Endothelial cell of hepatic sinusoid (primary cell): ENCODE data around the gene COL13A1.

Experiments
- in situ Hi-C: cut with HindIII; loops from 2 replicates; pipeline ENCODE4 v1.10.0; 2017; ENCODE audit warnings: low sequenced_read_pairs

COL13A1 gene

DNA sequence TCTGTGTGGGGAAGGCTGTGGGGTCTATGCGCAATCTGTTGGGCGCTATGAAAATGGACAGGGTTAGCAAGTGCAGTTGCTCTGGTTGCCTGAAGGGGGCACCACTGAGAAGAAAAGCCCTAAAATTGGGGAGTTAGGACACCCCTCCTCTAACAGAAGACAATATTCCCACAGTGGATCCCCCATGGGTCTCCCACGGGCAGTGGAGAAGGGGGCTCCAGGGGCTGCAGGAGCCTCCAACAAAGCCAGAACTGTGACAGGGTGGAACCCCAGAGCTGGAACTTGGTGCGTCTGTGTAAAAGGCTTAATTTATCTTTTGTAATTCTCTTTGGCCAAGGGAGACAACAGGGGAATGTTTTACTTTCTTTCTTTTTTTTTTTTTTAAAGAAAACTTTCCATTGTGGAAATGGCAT lies 12.5 kb upstream of the COL13A1 start:
- in situ Hi-C loops, result no loop called here

DNA sequence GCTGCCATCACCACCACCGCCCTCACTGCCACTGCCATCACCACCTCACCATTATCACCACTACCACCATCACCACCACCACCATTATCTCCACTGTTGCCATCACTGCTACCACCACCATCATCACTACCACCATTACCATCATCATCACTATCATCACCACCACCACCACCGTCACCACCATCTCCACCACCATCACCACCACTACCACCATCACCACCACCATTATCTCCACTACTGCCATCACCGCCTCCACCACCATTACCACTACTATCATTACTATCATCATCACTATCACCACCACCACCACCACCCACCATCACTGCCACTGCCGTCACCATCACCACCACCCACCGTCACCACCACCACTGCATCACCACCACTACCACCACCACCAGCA lies 9.9 kb upstream of the COL13A1 start:
- in situ Hi-C loops, result loop anchor here (5.0 kb wide), 4 partner anchors 50 to 275 kb away; no protein-coding TSS in a partner anchor

DNA sequence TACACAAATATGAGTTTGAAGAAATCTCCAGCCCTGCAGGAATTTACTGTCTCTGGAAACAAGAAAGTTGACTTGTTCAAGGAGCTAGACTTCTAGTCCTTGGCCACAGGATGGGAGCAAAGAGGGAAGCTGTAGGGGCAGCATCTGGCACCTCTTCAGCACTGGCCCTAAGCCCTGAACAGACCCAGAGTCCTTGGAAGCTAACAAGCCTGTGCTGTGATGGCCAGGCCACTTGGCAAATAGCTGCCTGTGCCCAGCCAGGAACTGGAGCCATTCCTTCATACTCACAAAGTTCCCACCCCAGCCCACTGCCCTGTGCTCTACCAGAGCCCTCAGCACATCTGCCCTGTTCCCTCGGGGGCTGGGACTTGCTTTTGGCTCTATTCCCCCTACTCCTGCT lies 9.4 kb upstream of the COL13A1 start:
- in situ Hi-C loops, result loop anchor here (5.0 kb wide), 4 partner anchors 50 to 275 kb away; no protein-coding TSS in a partner anchor

DNA sequence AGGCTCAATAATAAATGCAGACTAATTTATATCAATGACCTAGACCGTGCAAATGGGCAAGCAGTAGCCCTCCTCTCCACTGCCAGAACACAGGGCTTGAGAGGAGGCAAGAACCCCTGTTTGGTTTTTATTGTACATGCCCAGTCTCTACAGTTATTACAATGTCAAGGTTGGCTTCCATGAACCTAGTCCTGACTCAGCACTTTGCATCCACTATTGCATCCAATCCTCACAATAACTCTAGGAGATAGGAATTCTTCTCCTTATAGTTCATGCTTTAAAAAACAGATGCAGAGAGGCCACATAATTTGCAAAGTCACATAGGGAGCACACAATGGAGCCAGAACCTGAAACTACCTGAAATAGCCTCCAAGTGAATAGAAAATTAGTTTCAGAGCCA lies 7.0 kb upstream of the COL13A1 start:
- in situ Hi-C loops, result loop anchor here (5.0 kb wide), 4 partner anchors 48 to 273 kb away; no protein-coding TSS in a partner anchor

DNA sequence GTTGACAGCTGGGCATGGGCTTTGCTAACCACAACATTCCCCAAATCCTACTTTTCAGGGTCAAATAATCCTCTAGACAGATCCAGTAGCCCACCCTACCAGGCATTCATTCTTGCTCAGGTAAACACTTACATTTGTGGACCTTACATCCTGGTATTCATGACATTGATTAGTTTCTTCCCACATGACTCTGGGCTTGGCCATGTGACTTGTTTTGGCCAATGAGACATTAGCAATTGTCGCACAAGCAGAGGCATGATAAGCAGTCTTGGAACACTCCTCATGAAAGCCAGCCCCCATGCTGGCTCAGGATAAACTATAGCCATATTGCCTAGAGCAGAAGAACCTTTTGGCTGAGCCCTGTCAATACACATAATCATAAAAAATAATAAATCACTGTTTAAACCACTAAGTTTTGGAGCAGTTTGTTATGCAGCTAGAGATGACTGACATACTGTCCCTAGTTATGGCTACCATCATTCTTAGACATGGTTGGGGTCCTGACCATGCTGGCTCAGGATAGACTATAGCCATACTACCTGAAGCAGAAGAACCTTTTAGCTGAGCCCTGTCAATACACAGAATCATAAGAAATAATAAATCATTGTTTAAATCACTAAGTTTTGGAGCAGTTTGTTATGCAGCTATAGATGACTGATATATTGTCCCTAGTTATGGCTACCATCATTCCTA lies 6.3 kb upstream of the COL13A1 start:
- in situ Hi-C loops, result no loop called here

DNA sequence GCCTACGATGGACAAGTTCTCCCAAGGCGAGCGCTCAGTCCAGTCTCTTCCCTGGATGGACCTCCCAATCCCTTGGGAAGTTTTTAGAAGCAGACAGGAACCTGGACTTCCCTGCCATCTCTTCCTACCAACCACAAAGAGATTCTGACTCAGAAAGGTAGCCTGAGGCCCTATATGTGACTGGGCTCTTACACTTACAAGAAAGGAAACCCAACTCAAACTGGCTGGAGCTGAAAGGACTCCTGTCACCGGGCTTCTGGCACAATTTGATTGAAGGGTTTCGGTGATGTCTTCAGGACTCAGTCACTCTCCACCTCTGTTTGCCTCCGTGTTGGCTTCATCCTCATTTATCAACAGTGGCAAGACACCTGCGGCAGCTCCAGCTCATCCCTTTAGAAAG lies 3.7 kb upstream of the COL13A1 start:
- in situ Hi-C loops, result no loop called here

DNA sequence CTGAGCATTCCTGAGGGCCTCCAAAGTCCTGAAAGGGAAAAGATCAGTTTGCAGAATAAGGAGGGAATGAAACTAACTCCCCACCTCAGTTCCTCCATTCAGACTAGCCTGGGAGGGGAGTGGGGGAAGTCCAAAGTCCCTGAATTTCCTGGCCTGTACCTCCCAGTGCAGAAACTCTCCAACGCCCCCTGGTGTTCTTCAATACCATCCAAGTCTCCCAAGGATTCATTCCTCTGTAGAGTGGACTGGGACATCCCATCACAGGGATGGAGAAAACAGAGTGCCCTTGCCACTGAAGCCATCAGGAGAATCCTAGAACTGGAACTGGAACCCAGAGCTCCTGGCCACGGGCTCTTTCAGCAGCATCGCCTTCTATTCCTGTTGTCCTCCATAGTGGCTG lies 1.6 kb upstream of the COL13A1 start:
- in situ Hi-C loops, result no loop called here

DNA sequence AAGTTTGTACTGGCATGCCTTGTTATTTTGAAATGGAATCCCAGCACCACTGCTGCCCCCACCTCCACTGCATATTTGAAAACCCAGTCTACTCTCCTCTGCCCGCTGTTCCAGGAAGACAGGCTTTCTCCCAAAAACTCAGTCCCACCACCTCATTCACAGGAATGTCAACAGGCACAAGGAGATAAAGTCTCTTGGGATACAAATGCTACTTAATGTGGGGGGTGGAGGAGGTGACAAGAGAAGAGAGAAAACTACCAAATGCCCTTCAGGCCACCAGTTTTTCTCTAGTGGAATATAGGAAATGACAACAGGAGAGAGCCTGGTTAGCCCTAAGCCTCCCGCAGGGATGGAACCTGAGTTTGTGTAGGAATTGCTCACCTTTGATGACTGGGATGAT lies 1.0 kb upstream of the COL13A1 start:
- in situ Hi-C loops, result no loop called here

DNA sequence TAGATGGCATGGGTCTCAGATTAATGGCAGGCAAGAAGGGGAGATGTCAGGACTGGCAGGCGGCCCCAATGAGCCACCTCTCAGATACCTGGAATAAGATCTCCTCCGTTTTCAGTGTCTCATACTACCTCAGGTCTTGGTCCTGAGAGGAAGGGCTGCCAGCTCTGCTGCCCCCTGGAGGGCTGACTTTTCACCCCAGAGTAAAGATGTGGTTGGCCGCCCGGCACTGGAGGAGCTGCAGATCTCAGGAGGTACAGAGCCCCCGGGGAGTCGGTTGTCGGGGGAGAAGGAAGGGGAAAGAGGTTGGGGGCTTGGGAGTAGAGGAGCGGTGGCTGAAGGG lies 642 bp upstream of the COL13A1 start:
- in situ Hi-C loops, result no loop called here

DNA sequence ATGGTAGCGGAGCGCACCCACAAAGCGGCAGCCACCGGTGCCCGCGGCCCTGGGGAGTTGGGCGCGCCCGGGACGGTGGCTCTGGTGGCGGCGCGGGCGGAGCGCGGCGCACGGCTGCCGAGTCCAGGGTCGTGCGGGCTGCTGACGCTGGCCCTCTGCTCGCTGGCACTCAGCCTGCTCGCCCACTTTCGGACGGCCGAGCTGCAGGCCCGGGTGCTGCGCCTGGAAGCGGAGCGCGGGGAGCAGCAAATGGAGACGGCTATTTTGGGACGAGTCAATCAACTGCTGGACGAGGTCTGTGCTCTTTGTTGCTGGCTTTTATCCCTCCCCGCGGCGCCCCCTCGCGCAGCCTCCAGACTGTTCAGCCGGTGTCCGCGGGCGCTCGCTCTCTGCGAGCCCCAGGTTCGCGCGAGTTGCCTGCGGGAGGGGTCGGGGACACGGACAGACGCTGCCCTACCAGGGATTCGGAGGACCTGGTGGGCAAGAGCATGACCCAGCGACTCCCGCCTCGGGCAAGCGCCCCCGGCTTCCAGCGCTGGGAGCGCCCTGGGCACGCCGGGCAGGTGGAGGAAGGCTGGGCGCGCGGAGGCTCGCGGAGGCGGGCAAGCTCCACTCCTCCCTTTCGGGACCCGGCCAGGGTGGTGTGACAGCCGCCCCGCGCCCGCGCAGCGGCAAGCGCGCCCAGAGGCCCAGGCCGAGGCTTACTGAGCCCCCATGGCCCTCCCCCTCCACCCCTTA lies 887 bp downstream of the COL13A1 start:
- in situ Hi-C loops, result no loop called here

DNA sequence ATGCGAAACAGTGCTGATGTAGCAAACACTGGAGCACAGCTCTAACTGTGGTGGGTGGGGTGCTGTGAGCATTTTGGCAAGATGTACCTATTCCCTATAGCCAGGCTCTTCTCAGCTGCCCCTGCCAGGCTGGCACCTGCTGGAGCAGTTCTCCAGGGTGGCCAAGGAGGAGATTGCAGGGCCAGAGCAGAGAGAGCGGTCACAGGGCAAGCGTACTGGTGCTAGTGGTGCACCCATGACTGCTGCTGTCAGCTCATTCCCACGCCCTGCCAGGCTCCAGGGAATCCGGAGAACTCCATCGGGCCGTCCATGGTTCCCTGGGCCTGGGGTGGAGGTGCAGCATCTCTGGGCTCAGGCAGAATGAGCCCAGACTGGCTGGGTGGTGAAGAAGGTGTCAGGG lies 2.1 kb downstream of the COL13A1 start:
- in situ Hi-C loops, result no loop called here

DNA sequence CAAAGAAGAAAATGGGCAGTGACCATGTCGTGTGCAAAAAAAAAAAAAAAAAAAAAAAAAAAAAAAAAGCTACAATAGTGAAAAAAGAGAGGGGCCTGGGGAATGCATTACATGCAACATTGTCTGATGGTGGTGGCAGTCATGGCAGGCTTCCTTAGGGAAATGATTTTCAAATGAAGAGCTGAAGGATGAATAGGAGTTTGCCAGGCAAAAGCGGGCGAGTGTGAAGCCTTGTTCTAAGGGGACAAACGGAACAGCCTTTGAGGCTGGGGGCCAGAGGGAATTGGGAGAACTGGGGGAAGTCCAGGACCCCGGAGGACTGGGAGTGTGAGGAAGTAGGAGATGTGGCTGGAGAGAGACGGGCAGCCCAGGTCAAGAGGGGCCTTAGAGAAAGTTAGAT lies 3.1 kb downstream of the COL13A1 start:
- in situ Hi-C loops, result no loop called here

DNA sequence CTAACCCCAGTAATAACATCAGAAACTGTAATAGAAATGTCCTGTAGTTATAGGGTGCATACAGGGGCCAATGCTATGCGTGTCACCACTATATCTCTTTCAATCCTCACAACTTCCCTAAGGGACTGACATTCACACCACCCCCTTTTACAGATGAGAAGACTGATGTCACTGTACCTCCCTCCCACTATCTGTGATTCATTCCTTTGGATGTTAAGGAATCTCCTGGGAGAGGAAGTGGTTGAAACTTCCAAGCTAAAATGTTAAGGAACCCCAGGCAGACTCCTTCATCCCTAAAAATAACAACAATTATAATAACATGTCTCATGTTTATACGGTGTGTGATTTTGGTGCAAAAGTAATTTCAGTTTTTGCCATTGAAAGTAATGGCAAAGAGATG lies 5.4 kb downstream of the COL13A1 start:
- in situ Hi-C loops, result no loop called here

DNA sequence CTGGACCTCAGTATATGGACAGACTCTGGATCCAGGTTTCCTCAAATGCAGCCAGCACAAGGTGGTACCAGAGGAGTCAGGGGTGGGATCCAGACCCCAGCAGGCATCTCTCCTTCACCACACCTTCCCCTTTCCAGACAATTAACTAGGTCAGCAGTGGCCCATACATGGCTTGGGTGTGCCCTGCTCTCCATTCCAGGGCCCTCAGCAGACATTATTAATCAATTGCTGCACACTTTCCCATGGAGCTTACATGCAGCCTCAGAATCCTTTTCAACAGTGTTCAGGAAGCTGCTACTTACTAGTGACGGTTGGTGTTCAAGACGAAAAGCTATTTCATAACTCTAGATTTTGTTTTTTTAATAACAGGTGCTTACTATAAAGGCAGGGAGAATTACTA lies 6.0 kb downstream of the COL13A1 start:
- in situ Hi-C loops, result no loop called here

DNA sequence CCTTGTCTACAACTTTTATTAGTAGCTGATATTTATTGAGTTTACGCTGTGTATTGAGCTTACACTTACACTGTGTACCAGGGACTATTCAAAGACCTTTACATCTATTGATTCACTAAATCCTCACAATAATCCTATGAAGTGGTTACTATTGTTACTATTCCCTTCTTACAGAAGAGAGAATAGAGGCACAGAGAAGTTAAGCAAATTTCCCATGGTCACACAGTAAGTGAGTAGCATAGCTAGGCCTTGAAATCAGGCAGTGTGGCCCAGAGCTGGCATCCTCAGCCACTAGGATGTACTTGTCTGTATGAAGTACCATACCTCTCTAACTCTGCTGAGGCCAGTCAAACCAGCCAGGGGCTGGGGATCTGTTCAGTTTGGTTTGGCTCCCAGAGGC lies 7.6 kb downstream of the COL13A1 start:
- in situ Hi-C loops, result no loop called here

DNA sequence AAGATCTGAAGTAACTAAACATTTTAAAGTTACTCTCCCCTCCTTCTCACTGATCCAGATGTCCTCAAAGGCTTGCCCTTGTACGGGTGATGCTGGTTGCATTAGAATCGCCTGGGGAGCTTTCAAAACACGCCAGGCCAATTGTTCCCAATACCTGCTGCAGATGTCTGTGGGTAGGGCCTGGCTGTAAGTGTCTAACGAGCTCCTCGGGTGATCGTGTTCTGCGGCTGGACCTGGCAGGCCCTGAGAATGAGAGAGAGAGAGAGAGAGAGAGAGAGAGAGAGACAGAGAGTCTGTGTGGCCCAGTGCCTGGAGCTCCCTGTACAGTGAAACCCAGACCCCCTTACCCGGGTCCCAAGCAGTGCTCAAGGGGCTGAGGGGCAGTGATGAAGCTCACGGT lies 8.4 kb downstream of the COL13A1 start:
- in situ Hi-C loops, result no loop called here

DNA sequence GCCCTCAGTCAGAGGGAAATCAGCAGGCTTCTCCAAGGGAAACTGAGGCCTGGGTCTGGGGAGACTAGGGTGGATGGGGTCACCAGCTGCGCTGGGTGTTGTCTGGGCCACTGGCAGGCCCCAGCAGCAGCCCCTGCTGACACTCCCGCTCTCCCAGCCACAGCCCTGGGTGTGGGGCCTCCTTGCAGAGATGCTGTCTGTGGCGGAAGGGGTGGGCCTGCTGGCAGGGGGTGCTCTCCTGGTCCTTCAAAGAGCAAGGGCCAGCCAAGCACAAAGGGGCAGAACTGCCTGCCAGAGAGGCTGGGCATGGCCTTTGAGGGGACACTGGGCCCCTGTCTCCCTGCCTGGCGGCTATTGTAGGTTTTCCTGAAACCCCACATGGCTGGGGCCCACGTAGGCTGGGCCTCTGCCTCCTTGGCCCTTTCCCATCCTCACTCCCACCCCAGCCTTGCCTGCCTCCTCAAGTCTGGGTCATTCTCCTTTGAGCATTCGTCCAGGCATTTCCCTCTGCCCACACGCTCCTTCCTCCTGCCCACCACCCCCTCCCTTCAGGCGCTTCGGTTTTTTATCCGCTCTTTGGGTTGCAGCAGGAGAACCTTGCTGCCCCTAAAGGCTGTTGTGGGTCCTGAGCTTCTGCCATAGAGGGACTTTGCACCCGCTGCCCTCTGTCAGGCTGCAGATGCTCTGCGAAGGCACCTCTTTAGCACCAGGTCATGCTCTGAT lies 9.1 kb downstream of the COL13A1 start:
- in situ Hi-C loops, result no loop called here

DNA sequence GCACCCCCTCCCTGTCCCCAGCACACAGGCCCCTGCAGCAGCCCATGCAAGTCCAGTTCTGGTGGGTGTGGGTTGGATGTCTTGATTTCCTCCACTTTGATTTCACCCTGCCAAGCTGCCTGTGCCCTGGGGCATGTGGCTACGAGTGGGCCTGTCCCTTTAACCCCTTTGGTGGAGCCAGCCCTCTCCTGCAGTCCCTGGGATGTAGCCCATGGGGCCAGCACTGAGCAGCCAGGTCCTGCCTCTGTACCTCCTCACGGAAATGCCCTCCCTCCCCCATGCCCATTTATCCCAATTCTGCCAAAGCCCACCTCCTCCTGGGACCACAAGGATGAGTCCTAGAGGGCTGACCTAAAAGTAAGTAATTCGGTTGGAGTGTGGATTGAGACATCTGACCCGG lies 11.9 kb downstream of the COL13A1 start:
- in situ Hi-C loops, result no loop called here

DNA sequence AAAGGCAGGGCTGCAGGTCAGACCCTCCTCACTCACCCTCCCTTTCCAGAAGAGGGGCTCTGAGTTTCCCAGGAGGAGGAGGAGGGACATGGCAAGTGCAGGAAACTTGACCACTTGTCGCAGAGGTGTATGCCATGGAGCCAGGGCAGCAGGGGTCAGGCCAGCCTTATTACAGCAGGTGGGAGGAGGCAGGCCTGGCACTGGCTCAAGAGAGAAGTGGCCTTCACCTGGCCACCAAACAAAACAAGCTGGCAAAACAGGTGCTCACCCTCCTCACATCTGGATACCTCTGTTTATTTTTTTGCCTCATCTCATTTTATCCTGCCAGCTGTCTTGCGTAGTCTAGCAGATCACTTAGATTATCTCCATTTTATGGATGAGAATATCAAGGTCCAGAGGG lies 12.5 kb downstream of the COL13A1 start:
- in situ Hi-C loops, result no loop called here

DNA sequence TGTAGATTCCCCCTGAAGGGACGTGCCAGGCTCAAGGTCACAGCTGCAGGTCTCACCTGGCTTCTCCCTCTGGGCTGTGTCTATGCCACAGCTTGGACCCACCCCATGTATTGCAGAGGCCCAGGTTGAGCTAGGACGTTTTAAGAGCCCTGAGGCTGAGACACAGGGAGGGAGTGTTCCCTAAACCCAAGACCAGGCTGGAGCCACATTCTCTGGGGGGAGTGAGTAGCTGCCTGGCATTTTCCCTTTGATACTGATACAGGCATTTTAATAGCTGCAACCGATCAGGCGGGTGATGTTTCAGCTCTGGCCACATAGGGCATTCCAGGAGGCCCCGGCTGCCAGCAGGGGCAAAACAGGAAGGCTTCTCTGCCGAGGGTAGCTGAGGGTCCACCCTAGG lies 13.4 kb downstream of the COL13A1 start:
- in situ Hi-C loops, result no loop called here

DNA sequence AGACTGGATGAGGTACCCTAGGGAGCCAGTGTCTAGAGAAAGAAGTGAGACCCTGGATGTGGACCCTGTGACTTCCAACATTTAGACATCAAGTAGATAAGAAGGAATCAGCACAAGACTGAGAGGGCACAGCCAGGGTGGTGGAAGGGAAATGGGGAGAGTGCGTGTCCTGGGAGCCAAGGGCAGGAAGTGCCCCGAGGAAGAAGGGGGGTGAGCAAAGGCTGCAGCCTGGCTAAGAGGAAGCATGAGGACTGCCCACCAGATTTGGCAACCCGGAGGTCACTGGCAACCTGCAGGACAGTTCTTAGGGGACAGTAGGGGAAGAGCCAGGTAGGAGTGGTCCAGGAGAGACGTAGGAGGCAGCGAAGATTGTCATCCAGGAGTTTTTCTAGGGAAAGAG lies 14.8 kb downstream of the COL13A1 start:
- in situ Hi-C loops, result no loop called here

DNA sequence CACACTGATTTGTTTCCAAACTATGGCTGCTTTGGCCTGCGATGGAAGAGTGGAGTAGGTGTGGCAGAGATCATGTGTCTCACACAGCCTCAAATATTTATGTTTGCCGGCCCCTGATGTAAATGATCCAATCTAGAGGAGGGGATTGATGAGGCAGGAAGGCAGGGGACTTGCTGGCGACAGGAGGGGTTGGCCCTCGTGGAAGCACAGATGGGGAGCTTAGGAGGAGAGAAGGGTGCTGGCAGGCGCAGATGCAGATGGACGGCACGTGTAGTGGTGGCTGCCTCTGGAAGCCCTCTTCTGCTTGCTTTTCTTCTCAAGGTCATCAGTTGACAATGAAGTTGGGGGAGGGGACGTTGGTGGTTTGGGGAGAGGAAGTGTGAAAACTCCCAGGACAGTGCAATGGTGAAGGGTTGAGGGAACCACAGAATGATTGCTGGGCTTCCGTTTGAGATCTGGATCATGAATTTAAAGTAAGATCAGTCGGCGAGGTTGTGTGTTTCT lies 15.4 kb downstream of the COL13A1 start:
- in situ Hi-C loops, result no loop called here
